CD4-positive, CD25-positive, alpha-beta regulatory T cell (primary cell): Measurements from ENCODE around the gene AKAP8L. TPM values are rescaled to one million over a fixed set of nuclear protein-coding genes. Genes with fewer than 3 reads are reported as not detected.
A peak's percentile ranks its signal among the peaks of the same experiment; 100 is the strongest.
"Not testable (repeated sequence)": the region's sequence is repeated elsewhere in the genome, so short reads cannot be mapped to it uniquely, and the experiment has no call there.

Experiments used
- ATAC-seq, 2 donors: fragments of 150-1000 bp; cut with Tn5 transposase; one replicate each; pipeline ENCODE4 v1.10.0; 2021; ENCODE audit warnings: low read depth in 2 of 2, moderate number of reproducible peaks in 2 of 2, moderate library complexity in 1 of 2
- DNase-seq, 3 donors: peaks; one replicate each; pipeline versions ENCODE4 v3.0.0 to v3.0.0-alpha.2; 2012 to 2022; ENCODE audit warnings: mixed read lengths in 1 of 3
- H3K27ac ChIP-seq: one replicate; pipeline ENCODE4 v1.7.0; 2013; ENCODE audit warnings: mild to moderate bottlenecking, low read length; ENCODE audit not compliant: insufficient read depth, poor library complexity, severe bottlenecking
- H3K27me3 ChIP-seq: one replicate; pipeline ENCODE4 v1.7.0; 2013; ENCODE audit warnings: low read length; ENCODE audit not compliant: control insufficient read depth, insufficient read depth
- H3K36me3 ChIP-seq: one replicate; pipeline ENCODE4 v1.7.0; 2013; ENCODE audit warnings: mild to moderate bottlenecking, low read length, moderate library complexity; ENCODE audit not compliant: control insufficient read depth, insufficient read depth
- H3K4me1 ChIP-seq: 2 replicates; pipeline ENCODE4 v1.7.0; 2013; ENCODE audit warnings: mild to moderate bottlenecking, low read length; ENCODE audit not compliant: insufficient read depth, control insufficient read depth, poor library complexity, severe bottlenecking
- H3K4me3 ChIP-seq: one replicate; pipeline ENCODE4 v1.7.0; 2013; ENCODE audit warnings: low read depth, mild to moderate bottlenecking, low read length, moderate library complexity
- H3K9me3 ChIP-seq, 2 experiments: 1 replicate in 1 of 2; 2 replicates in 1 of 2; pipeline ENCODE4 v1.7.0; 2013; ENCODE audit warnings: low read length in 2 of 2, mild to moderate bottlenecking in 1 of 2, moderate library complexity in 1 of 2; ENCODE audit not compliant: control insufficient read depth in 2 of 2
- H3K27ac Mint-ChIP-seq, 3 donors: one replicate each; pipeline ENCODE4 v1.8.0; 2020 to 2022; ENCODE audit warnings: mild to moderate bottlenecking in 3 of 3, mixed read lengths in 3 of 3, moderate library complexity in 2 of 3
- H3K27me3 Mint-ChIP-seq: one replicate; pipeline ENCODE4 v1.8.0; 2022; ENCODE audit warnings: mild to moderate bottlenecking, mixed read lengths
- H3K36me3 Mint-ChIP-seq: one replicate; pipeline ENCODE4 v1.8.0; 2020; ENCODE audit warnings: mixed read lengths
- H3K4me1 Mint-ChIP-seq, 4 donors: one replicate each; pipeline ENCODE4 v1.8.0; 2020 to 2022; ENCODE audit warnings: mixed read lengths in 4 of 4, mild to moderate bottlenecking in 1 of 4
- H3K4me3 Mint-ChIP-seq, 4 donors: one replicate each; pipeline ENCODE4 v1.8.0; 2020 to 2022; ENCODE audit warnings: mild to moderate bottlenecking in 4 of 4, mixed read lengths in 4 of 4, moderate library complexity in 3 of 4
- H3K9me3 Mint-ChIP-seq, 7 donors: one replicate each; pipeline ENCODE4 v1.8.0; 2020 to 2022; ENCODE audit warnings: mixed read lengths in 7 of 7, mild to moderate bottlenecking in 3 of 7, moderate library complexity in 2 of 7
- polyA plus RNA-seq, 4 donors: library from polyadenylated mRNA; unstranded; fragments of 300-500 nt; fragmentation: Illumina TruSeq; gene quantifications; one replicate each; pipeline ENCODE4 v1.2.3, GENCODE V29; 2021
- total RNA-seq: library from RNA; stranded (reverse); gene quantifications from one replicate; pipeline ENCODE4 v1.2.3, GENCODE V29; 2022

Gene AKAP8L
- total and polyA plus RNA-seq, 5 donors from 2014 or later = 30.0 to 142 (median 37.7) TPM

DNA sequence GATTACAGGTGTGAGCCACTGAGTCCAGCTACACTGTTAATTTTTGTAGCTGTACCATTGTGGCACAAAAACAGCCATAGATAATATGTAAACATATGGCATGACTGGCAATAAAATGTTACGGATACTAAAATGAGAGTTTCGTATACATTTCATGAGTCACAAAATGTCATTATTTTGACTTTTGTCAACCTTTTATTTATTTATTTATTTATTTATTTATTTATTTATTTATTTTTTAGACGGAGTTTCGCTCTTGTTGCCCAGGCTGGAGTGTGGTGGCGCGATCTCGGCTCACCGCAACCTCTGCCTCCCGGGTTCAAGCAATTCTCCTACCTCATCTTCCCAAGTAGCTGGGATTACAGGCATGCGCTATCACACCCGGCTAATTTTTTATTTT is 77.5 kb downstream of the AKAP8L start:
- not testable (repeated sequence) for H3K4me3 Mint-ChIP-seq, H3K4me1 Mint-ChIP-seq, ATAC-seq, H3K27ac Mint-ChIP-seq, DNase-seq, H3K4me1 ChIP-seq, H3K9me3 ChIP-seq, H3K36me3 ChIP-seq, H3K27me3 Mint-ChIP-seq, H3K27me3 ChIP-seq, H3K9me3 Mint-ChIP-seq, H3K4me3 ChIP-seq, H3K27ac ChIP-seq, H3K36me3 Mint-ChIP-seq

DNA sequence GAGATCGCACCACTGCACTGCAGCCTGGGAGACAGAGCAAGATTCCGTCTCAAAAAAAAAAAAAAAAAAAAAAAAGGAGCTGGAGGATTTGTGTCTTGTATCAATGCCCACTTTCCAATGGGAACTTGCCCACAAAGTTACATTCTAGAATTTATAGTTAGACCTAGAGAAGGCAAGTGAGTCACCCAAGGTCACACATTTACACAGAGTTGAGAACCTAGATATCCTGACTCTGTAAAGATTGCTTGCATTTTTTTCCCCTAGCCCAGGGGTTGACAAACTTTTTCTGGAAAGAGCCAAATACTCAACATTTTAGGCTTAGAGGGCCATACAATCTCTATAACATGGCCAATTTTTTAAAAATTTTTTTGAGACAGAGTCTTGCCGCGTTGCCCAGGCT is 78.7 kb downstream of the AKAP8L start:
- no peaks in the 10 kb centered on the region for H3K36me3 ChIP-seq
- H3K4me3 ChIP-seq = no peak overlapping the region
- H3K27ac ChIP-seq = no peak overlapping the region
- peaks cover 8% of the 10 kb centered on the region for H3K36me3 Mint-ChIP-seq
- H3K4me1 Mint-ChIP-seq = peaks cover 0 to 5% (median 0%) of the 10 kb centered on the region in 4 donors
- no peaks in the 10 kb centered on the region for H3K27me3 ChIP-seq
- H3K9me3 Mint-ChIP-seq = no peaks in the 10 kb centered on the region
- no peaks in the 10 kb centered on the region for H3K27me3 Mint-ChIP-seq
- no peak for ATAC-seq
- no peak overlapping the region for H3K4me3 Mint-ChIP-seq
- no peaks in the 10 kb centered on the region for H3K9me3 ChIP-seq
- DNase-seq = no peak
- no peaks in the 10 kb centered on the region for H3K4me1 ChIP-seq
- no peak overlapping the region for H3K27ac Mint-ChIP-seq

DNA sequence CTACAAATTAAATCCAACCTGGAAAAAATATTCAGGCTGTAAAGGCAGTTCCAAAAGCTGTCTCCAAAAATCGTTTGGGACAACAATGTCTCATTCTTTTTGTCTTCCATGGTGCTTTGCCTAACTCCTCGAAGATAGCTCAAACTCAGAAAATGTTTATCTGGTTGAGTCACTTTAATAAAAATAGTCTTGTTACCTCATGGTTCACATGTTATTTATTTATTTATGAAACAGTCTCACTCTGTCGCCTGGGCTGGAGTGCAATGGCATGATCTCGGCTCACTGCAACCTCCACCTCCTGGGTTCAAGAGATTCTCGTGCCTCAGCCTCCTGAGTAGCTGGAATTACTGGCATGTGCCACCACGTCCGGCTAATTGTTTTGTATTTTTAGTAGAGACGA is 81.6 kb downstream of the AKAP8L start:
- Histone ChIP-seq H3K4me3 (no peak overlapping the region), H3K36me3 (no peaks in the 10 kb centered on the region), H3K4me1 (peaks cover 12% of the 10 kb centered on the region), H3K27ac (no peak overlapping the region), H3K9me3 (no peaks in the 10 kb centered on the region), H3K27me3 (no peaks in the 10 kb centered on the region)
- Mint-ChIP-seq H3K36me3 (no peaks in the 10 kb centered on the region), H3K27ac (no peak overlapping the region), H3K4me1 (peaks cover 0 to 13% (median 6%) of the 10 kb centered on the region in 4 donors), H3K27me3 (no peaks in the 10 kb centered on the region), H3K9me3 (no peaks in the 10 kb centered on the region), H3K4me3 (no peak overlapping the region)
- ATAC-seq = no peak
- DNase-seq = no peak

DNA sequence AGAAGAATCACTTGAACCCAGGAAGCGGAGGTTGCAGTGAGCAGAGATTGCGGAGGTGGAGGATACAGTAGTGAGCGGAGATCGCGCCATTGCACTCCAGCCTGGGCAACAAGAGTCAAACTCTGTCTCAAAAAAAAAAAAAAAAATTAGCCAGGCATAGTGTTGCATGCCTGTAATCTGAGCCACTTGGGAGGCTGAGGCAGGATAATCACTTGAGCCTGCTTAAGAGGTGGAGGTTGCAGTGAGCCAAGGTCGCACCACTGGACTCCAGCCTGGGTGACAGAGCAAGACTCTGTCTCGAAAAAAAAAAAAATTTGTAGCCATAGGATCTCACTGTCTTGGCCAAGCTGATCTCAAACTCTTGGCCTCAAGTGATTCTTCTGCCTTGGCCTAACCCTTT is 82.8 kb downstream of the AKAP8L start:
- H3K36me3 ChIP-seq, H3K27ac ChIP-seq, ATAC-seq, DNase-seq, H3K4me3 ChIP-seq, H3K27ac Mint-ChIP-seq, H3K27me3 Mint-ChIP-seq, H3K27me3 ChIP-seq, H3K9me3 ChIP-seq, H3K36me3 Mint-ChIP-seq, H3K9me3 Mint-ChIP-seq: not testable (repeated sequence)
- peaks cover 16% of the 10 kb centered on the region for H3K4me1 ChIP-seq
- Mint-ChIP-seq H3K4me1 (peaks cover 0 to 15% (median 7%) of the 10 kb centered on the region in 4 donors), H3K4me3 (peak overlapping the region in 1 of 4 donors; percentile 52)

DNA sequence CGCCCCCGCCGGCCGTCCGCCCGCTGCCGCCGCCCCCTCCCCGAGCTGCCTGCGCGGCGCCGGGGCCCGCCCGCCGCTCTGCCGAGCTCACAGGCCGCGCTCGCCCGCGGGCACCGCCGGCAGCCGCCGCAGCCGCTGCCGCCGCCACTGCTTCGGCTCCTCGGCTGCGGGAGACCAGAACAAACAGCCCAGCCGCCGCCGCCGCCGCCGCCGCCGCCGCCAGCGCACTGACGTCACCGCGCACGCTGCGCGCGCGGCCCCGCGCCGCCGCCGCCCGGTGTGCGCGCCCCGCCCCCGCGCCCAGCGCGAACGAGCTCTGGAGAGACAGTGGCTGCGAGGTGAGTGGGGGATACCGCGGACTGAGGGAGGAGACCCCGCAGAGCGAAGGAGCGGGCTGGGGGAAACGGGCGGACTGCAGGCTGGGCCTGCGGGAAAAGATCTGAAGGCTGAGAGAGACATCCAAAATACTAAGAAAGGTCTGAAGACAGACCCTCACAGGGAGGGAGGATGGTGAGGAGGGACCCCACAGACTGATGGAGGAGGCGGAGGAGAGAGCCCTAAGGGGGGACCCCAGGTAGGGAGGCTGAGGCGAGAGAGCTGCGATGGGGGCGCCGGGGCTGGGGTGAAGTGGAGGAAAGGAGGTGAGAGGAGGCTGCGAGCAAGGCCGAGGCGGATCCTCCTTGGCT is 86.3 kb downstream of the AKAP8L start, which contains the start of gene BRD4:
TSS of gene BRD4 (minus strand) at position 229 of the 686 bp plus-strand sequence. CDS start 59,440 bp downstream, outside the sequence.
- H3K9me3 ChIP-seq = no peaks in the 10 kb centered on the region
- no peaks in the 10 kb centered on the region for H3K36me3 ChIP-seq
- H3K9me3 Mint-ChIP-seq = no peaks in the 10 kb centered on the region
- ATAC-seq (peak; percentile 69 to 74), DNase-seq (peak; percentile 68 to 79 (median 74))
- peaks cover 51% of the 10 kb centered on the region for H3K4me1 ChIP-seq
- no peaks in the 10 kb centered on the region for H3K27me3 ChIP-seq
- H3K27me3 Mint-ChIP-seq = peaks cover 6% of the 10 kb centered on the region
- H3K27ac Mint-ChIP-seq = peak within 1 kb of the TSS; percentile 92 to 97 (median 92)
- peaks cover 7% of the 10 kb centered on the region for H3K36me3 Mint-ChIP-seq
- H3K4me1 Mint-ChIP-seq = peaks cover 21 to 50% (median 36%) of the 10 kb centered on the region in 4 donors
- H3K4me3 Mint-ChIP-seq = peak within 1 kb of the TSS; percentile 96
- H3K27ac ChIP-seq = peak within 1 kb of the TSS; percentile 82
- peak within 1 kb of the TSS; percentile 94 for H3K4me3 ChIP-seq

DNA sequence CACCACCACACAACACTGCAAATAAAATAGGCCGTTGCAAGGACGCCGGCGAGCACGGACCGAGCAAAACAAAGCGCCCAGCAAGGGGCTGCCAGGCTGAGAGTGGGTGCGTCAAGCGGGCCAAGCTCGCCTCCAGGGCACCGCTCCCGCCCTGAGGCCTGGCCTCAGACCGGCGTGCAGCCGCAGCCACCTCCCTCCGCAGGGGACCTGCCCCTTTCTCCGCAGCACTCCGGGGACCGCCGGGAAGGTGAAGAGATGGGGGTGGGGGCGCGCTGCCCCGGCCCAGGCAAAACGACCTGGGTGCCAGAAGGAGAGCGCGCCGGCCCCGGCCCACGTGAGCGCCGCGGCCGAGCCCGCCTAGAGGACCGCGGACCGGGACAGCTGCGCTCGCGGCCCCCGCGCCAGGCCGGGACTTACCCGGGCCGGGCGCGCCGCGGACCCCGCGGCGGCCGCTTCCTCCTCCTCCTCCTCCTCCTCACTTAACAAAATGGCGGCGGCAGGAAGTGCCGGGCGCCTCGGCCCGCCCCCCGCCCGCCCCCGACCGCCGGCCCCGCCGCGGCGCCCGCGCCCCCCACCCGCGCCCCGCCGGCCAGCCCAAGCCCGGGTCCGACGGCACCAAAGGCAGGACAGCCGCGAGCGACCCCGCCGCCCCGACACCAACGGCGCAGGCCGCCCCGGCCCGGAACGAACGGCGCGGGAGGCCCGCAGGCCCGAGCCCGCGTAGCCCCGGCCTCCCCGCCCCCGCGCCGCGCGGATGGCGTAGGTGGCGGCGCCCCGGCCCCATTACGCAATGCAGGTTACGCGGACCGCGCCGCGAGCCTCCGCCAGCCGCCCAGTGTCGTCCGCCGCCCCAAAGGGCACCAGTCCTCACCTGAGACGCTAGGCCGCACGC is 87.1 kb downstream of the AKAP8L start:
- Histone ChIP-seq H3K27ac (peak overlapping the region; percentile 82), H3K36me3 (no peaks in the 10 kb centered on the region), H3K9me3 (no peaks in the 10 kb centered on the region), H3K4me3 (peak overlapping the region; percentile 94), H3K27me3 (no peaks in the 10 kb centered on the region), H3K4me1 (peaks cover 59% of the 10 kb centered on the region)
- H3K27me3 Mint-ChIP-seq = peaks cover 6% of the 10 kb centered on the region
- DNase-seq (peak; percentile 59 to 71 (median 62)), ATAC-seq (peak; percentile 61 to 62)
- H3K4me3 Mint-ChIP-seq = peak overlapping the region; percentile 93 to 96 (median 96)
- H3K27ac Mint-ChIP-seq = peak overlapping the region; percentile 92 to 97 (median 92)
- peaks cover 7% of the 10 kb centered on the region for H3K36me3 Mint-ChIP-seq
- H3K4me1 Mint-ChIP-seq = peaks cover 27 to 58% (median 42%) of the 10 kb centered on the region in 4 donors
- H3K9me3 Mint-ChIP-seq = no peaks in the 10 kb centered on the region

DNA sequence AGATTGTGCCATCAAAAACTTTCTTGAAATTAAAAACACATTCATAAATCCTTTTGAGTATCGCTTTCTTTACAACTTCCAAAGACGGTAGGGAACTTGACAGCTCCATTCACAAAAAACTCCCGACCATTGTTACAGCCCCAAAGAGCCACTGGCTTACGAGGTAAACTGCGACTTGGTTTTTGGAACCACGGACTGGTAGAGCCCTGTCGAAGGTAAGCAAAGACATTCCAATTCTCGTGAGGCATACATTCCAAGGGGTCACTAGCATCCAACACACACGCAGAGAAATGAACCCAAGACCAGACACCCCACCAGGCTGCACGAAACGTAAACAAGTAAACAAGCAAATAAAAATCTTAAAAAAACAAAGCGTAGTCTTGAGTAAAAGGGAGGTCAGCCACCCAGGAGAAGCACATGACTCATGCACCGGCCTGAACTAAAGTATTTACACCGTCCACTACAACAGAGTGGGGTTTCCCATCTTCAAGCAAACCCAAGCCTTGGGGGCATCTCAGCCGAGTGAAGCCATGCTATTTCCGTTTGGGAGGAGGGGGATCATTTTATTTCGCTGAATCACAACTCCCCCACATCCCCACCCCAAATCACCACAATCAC is 87.9 kb downstream of the AKAP8L start:
- Histone ChIP-seq H3K4me3 (peak overlapping the region; percentile 94), H3K27ac (peak overlapping the region; percentile 80), H3K9me3 (no peaks in the 10 kb centered on the region), H3K27me3 (no peaks in the 10 kb centered on the region), H3K4me1 (peaks cover 66% of the 10 kb centered on the region), H3K36me3 (no peaks in the 10 kb centered on the region)
- Mint-ChIP-seq H3K27ac (peak overlapping the region; percentile 92 to 97 (median 92)), H3K4me3 (peak overlapping the region; percentile 93 to 96 (median 96)), H3K9me3 (no peaks in the 10 kb centered on the region), H3K36me3 (peaks cover 7% of the 10 kb centered on the region), H3K27me3 (peaks cover 6% of the 10 kb centered on the region), H3K4me1 (peaks cover 29 to 61% (median 48%) of the 10 kb centered on the region in 4 donors)
- DNase-seq (peak in 2 of 3 donors; percentile 7 to 33), ATAC-seq (no peak)
